K562 (cell line): ENCODE data around the gene YY1AP1. TPM values are rescaled to one million over a fixed set of nuclear protein-coding genes. Genes with fewer than 3 reads are reported as not detected.
A peak's percentile ranks its signal among the peaks of the same experiment; 100 is the strongest.

ENCODE experiments used
- BCOR ChIP-seq: fragments of 450-650 bp; IDR thresholded peaks from 2 replicates; pipeline ENCODE4 v1.6.1; 2016
- BMI1 ChIP-seq: fragments of 150-350 bp; IDR thresholded peaks from 2 replicates; pipeline ENCODE4 v1.6.1; 2014; ENCODE audit warnings: low read length
- CBFB ChIP-seq: sonication (generic); formaldehyde crosslinking; IDR thresholded peaks from 2 replicates; pipeline ENCODE4 v1.4.0; 2020; ENCODE audit warnings: mild to moderate bottlenecking, missing genetic modification reagents
- CSDE1 ChIP-seq, 2 experiments: fragments of 450-650 bp; IDR thresholded peaks; 2 replicates each; pipeline ENCODE4 v1.6.1; 2016; ENCODE audit warnings: mild to moderate bottlenecking in 1 of 2
- ETV1 ChIP-seq: fragments of 450-650 bp; conservative IDR thresholded peaks from 2 replicates; pipeline ENCODE4 v1.6.1; 2016; ENCODE audit warnings: missing genetic modification characterization, control low read depth, low read depth, missing compliant biosample characterization
- FOXJ3 ChIP-seq: sonication (generic); formaldehyde crosslinking; IDR thresholded peaks from 2 replicates; pipeline ENCODE4 v1.4.0; 2020; ENCODE audit warnings: mild to moderate bottlenecking, missing genetic modification reagents
- HDAC3 ChIP-seq: fragments of 450-650 bp; IDR thresholded peaks from 2 replicates; pipeline ENCODE4 v1.6.1; 2018; ENCODE audit warnings: borderline replicate concordance, mild to moderate bottlenecking, moderate library complexity; ENCODE audit not compliant: partially characterized antibody
- MAFF ChIP-seq: IDR thresholded peaks from 2 replicates; pipeline ENCODE4 v1.6.1; 2012; ENCODE audit warnings: low read length, improper control_type of control experiment
- MCM3 ChIP-seq: fragments of 450-650 bp; IDR thresholded peaks from 2 replicates; pipeline ENCODE4 v1.6.1; 2016
- MTA3 ChIP-seq: fragments of 450-650 bp; formaldehyde crosslinking; IDR thresholded peaks from 2 replicates; pipeline ENCODE4 v1.6.1; 2017; ENCODE audit warnings: mild to moderate bottlenecking, borderline replicate concordance
- NFIC ChIP-seq: fragments of 450-650 bp; IDR thresholded peaks from 2 replicates; pipeline ENCODE4 v1.6.1; 2017; ENCODE audit warnings: mild to moderate bottlenecking, inconsistent platforms
- SIRT6 ChIP-seq: IDR thresholded peaks from one replicate; pipeline ENCODE4 v1.6.1; 2012; ENCODE audit warnings: low read depth, mild to moderate bottlenecking, control low read depth, inconsistent platforms, low read length, moderate library complexity
- SLC30A9 ChIP-seq: fragments of 250-450 bp; sonication (Bioruptor Pico); IDR thresholded peaks from 2 replicates; pipeline ENCODE4 v1.8.0; 2022; ENCODE audit warnings: mild to moderate bottlenecking, moderate library complexity
- SMARCA5 ChIP-seq: fragments of 450-650 bp; IDR thresholded peaks from 2 replicates; pipeline ENCODE4 v1.6.1; 2016
- SOX6 ChIP-seq: fragments of 450-650 bp; IDR thresholded peaks from 2 replicates; pipeline ENCODE4 v1.6.1; 2014; ENCODE audit warnings: mild to moderate bottlenecking
- SRSF9 ChIP-seq: fragments of 200-400 bp; formaldehyde crosslinking; IDR thresholded peaks from 2 replicates; pipeline ENCODE4 v1.6.1; 2017; ENCODE audit warnings: low read depth, low read length, borderline replicate concordance
- TAF15 ChIP-seq: fragments of 200-400 bp; formaldehyde crosslinking; IDR thresholded peaks from 2 replicates; pipeline ENCODE4 v1.6.1; 2017; ENCODE audit warnings: mild to moderate bottlenecking, low read depth, low read length, moderate library complexity
- TEAD4 ChIP-seq, 2 experiments: sonication (generic) in 1 of 2; formaldehyde crosslinking in 1 of 2; IDR thresholded peaks; 2 replicates each; pipeline versions ENCODE4 v1.6.1 to v1.8.0; 2012 to 2022; ENCODE audit warnings: borderline replicate concordance in 1 of 2, inconsistent platforms in 1 of 2, low read length in 1 of 2, mild to moderate bottlenecking in 1 of 2, missing genetic modification reagents in 1 of 2
- TGIF2 ChIP-seq: sonication (generic); formaldehyde crosslinking; IDR thresholded peaks from 2 replicates; pipeline ENCODE4 v1.8.1; 2022; ENCODE audit warnings: mild to moderate bottlenecking, missing genetic modification reagents, moderate library complexity
- YY1 ChIP-seq, 3 experiments: IDR thresholded peaks; 2 replicates each; pipeline ENCODE4 v1.6.1; 2011; ENCODE audit warnings: low read length in 2 of 3, mild to moderate bottlenecking in 2 of 3, moderate library complexity in 2 of 3, borderline replicate concordance in 1 of 3, control low read depth in 1 of 3, low read depth in 1 of 3; ENCODE audit not compliant: insufficient read depth in 3 of 3, insufficient replicate concordance in 2 of 3, control insufficient read depth in 1 of 3, insufficient read length in 1 of 3; ENCODE audit errors: extremely low read depth in 1 of 3
- ZBED1 ChIP-seq: IDR thresholded peaks from 2 replicates; pipeline ENCODE4 v1.6.1; 2014
- ZBTB8A ChIP-seq: fragments of 450-650 bp; IDR thresholded peaks from 2 replicates; pipeline ENCODE4 v1.6.1; 2018; ENCODE audit warnings: mild to moderate bottlenecking, moderate library complexity; ENCODE audit not compliant: partially characterized antibody
- ZC3H11A ChIP-seq: IDR thresholded peaks from 2 replicates; pipeline ENCODE4 v1.6.1; 2012; ENCODE audit warnings: low read depth, low read length, improper control_type of control experiment
- ZNF780A ChIP-seq: fragments of 250-450 bp; sonication (Bioruptor Pico); IDR thresholded peaks from 2 replicates; pipeline ENCODE4 v1.5.0; 2021; ENCODE audit warnings: mild to moderate bottlenecking
- polyA plus RNA-seq, 8 experiments: library from polyadenylated mRNA; depleted of rRNA in 4 of 8; stranded (reverse) in 5 of 8; unstranded in 3 of 8; fragments of >200 nt; fragmentation: Nextera tagmentation in 2 of 8; fragmentation: Illumina TruSeq in 1 of 8; extraction: Ambion mirVana in 2 of 8; extraction: Trizol in 1 of 8; gene quantifications; 2 replicates each; pipeline versions ENCODE4 v1.2.1 to v1.2.3, GENCODE V29; 2011 to 2014; ENCODE audit warnings: inconsistent platforms in 1 of 8, missing spikeins in 1 of 8
- total RNA-seq, 7 experiments: library from RNA; depleted of rRNA in 6 of 7; stranded (reverse); fragments of >200 nt in 6 of 7; fragmentation: Illumina TruSeq in 2 of 7; extraction: Trizol in 2 of 7; gene quantifications; 2 replicates each; pipeline versions ENCODE4 v1.2.1 to v1.2.3, GENCODE V29; 2011 to 2021; ENCODE audit warnings: low replicate concordance in 1 of 7
- TF ChIP-seq, protein P1 (sequence below): fragments of 250-450 bp; sonication (Bioruptor Pico); IDR thresholded peaks from 2 replicates; pipeline ENCODE4 v1.5.0; 2021
- TF ChIP-seq, protein P2 (sequence below): fragments of 250-450 bp; sonication (Bioruptor Pico); IDR thresholded peaks from 2 replicates; pipeline ENCODE4 v1.8.0; 2021; ENCODE audit warnings: moderate library complexity, mild to moderate bottlenecking, inconsistent platforms

Gene YY1AP1
- total and polyA plus RNA-seq, 9 of the 15 experiments (the other 6 are each of a cell fraction or from before 2014, with no cell fraction given) = 18.4 to 90.7 (median 42.9) TPM

DNA sequence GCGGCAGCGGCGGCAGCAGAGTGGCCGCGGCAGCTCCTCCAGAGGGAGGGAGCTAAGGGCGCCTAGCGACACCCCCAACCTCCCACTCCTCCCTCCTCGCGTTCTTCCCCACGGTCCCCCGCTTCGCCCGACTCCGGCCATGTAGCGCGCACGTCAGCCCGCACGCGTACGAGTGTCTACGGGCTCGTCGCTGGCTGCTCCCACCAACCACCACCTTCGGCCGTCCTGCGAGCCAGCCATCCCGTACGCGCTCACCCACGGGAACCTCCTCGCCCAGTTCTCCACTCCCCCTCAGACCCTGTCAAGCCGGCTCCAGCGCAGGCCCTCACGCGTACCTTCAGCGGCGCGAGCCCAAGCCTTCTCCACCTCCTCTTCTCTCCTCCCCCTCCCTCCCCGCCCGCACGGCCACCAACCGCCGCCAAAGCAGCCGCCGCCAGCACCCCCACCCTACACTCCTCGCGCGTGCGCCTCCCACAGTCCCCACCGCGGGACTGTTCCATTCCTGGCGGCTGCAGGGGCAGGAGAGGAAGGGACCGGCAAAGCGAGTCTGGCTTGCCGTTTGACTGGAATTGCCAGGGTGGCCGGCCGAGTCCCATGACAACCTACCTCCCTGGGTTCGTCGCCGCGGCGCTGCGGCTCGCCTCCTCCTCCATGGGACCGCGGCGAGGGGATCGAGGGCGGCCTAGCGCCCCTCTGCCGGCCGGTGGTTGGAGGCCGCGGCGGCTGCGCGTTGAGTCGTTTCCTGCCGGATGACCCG lies at the start of gene YY1AP1 (continued):
- TF ChIP-seq ZNF780A (CRISPR knock-in tag) (no peak), SOX6 (no peak), BMI1 (no peak), MAFF (peak; percentile 60; the same call in 1 of the 2 replicates), TAF15 (no peak; the same call in 1 of the 2 replicates), YY1 (IDR thresholded peaks at IDR 0.05; ENCODE audit: borderline replicate concordance in 1 of 3, control insufficient read depth in 1 of 3, extremely low read depth in 1 of 3, insufficient read depth in 3 of 3, insufficient read length in 1 of 3, insufficient replicate concordance in 2 of 3, low read depth in 1 of 3, low read length in 2 of 3) (peak; percentile 83 to 95 (median 92)), BCOR (0 out of 2 replicates have a peak, but pooled peaks have one; percentile 16), ZBED1 (no peak), MCM3 (no peak), SIRT6 (no peak), CBFB (CRISPR knock-in tag) (0 out of 2 replicates have a peak, but pooled peaks have one; percentile 46), FOXJ3 (CRISPR knock-in tag) (no peak), TGIF2 (CRISPR knock-in tag) (peak; percentile 55; the same call in 1 of the 2 replicates), MTA3 (peak; percentile 88; the same call in 1 of the 2 replicates), SLC30A9 (CRISPR knock-in tag) (no peak), ZC3H11A (no peak), TEAD4 (IDR thresholded peaks at IDR 0.05; ENCODE audit: low read length) (no peak), TEAD4 (CRISPR knock-in tag; IDR thresholded peaks at IDR 0.05; ENCODE audit: borderline replicate concordance) (0 out of 2 replicates have a peak, but pooled peaks have one; percentile 67), SMARCA5 (no peak), HDAC3 (no peak), CSDE1 (IDR thresholded peaks at IDR 0.05) (no peak), ETV1 (tag) (peak; percentile 58), SRSF9 (no peak), ZBTB8A (no peak), NFIC (peak; percentile 30; the same call in 1 of the 2 replicates)
- TF ChIP-seq, protein P1, sequence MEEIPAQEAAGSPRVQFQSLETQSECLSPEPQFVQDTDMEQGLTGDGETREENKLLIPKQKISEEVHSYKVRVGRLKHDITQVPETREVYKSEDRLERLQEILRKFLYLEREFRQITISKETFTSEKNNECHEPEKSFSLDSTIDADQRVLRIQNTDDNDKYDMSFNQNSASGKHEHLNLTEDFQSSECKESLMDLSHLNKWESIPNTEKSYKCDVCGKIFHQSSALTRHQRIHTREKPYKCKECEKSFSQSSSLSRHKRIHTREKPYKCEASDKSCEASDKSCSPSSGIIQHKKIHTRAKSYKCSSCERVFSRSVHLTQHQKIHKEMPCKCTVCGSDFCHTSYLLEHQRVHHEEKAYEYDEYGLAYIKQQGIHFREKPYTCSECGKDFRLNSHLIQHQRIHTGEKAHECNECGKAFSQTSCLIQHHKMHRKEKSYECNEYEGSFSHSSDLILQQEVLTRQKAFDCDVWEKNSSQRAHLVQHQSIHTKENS = no peak
- TF ChIP-seq, protein P2, sequence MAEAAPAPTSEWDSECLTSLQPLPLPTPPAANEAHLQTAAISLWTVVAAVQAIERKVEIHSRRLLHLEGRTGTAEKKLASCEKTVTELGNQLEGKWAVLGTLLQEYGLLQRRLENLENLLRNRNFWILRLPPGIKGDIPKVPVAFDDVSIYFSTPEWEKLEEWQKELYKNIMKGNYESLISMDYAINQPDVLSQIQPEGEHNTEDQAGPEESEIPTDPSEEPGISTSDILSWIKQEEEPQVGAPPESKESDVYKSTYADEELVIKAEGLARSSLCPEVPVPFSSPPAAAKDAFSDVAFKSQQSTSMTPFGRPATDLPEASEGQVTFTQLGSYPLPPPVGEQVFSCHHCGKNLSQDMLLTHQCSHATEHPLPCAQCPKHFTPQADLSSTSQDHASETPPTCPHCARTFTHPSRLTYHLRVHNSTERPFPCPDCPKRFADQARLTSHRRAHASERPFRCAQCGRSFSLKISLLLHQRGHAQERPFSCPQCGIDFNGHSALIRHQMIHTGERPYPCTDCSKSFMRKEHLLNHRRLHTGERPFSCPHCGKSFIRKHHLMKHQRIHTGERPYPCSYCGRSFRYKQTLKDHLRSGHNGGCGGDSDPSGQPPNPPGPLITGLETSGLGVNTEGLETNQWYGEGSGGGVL (CRISPR knock-in tag) = no peak
